Smooth muscle cell of trachea (primary cell): ENCODE measurements around the gene RPS18. TPM values are rescaled to one million over a fixed set of nuclear protein-coding genes. Genes with fewer than 3 reads are reported as not detected.

Experiments
- total RNA-seq: library from RNA; depleted of rRNA; stranded (reverse); fragments of >200 nt; gene quantifications from 2 replicates; pipeline ENCODE4 v1.2.1, GENCODE V29; 2014

RPS18 gene
- 3,088 and 3,156 TPM in 2 replicates for total RNA-seq

DNA sequence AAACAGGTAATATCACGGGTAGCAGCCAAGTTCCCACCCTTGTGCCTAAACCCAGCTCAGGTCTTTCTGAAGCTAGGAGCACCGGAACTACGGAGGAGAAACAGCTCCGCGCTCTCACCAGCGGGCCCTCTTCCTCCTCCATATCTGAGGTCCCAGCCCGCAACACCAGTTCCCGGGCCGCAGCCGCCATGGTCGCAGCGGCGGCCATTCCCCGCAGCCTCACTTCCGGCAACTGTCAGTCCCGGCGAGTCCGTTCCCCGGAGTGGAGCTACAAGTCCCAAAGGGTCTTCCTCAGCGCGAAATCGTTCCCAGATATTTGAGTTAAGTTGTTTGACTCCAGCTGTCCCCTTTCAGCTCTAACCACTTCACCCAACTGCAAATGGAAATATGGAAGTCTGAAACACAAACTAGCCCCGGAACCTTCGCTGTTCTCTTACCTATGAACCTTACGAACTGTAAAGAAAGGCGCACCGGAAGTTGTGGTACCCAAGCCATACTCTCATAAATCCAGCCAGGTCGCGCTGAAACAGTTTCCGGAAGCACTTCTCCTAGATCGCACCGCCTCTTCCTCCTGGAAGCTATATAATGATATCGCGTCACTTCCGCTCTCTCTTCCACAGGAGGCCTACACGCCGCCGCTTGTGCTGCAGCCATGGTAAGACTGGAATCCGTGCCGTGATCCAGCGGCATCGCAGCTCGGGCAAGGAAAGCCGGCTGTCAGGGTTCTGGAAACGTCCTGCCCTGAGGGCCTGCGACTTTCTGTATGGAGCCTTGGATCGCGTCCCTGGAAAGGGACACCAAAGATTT, at the start of gene RPS18, which contains the start of gene VPS52:
Gene RPS18 (plus strand): TSS at position 608 of the 807 bp plus-strand sequence. CDS start 45 bp downstream, at position 653.
Gene VPS52 (minus strand): TSS at position 409 of the 807 bp plus-strand sequence. CDS start 201 bp downstream, at position 208.

DNA sequence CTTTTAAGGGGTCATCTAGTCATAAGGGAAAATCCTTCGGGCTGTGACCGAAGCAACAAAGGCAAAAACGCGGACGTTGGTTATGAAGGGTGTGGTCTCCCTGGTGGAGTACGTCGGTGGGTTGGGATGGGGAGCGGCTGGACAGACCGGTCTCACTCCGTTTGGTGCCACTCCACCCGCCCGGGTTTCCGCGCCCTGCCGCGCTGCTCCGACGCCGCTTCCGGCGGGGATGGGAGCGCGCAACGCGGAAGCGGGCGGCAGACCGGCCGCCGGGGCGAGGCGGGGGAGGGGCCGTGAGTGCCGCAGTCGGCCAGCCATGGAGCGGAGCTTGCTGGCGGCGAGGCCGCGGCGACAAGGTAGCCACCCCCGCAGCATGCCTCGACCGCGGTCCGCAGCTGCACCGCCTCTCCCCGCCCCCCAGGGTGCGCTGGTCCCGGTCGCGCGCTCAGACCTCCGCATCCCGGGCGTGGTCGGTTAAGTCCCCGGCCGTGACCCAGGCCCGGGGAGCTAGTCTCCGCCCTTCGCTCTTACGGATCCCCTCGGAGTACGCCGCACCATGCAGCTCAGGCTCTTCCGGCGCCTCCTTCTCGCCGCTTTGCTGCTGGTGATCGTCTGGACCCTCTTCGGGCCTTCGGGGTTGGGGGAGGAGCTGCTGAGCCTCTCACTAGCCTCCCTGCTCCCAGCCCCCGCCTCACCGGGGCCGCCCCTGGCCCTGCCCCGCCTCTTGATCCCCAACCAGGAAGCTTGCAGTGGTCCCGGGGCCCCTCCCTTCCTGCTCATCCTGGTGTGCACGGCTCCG, 5.2 kb downstream of the RPS18 start, which contains the start of gene B3GALT4:
Gene B3GALT4 (plus strand): TSS at position 260 of the 799 bp plus-strand sequence. CDS start 297 bp downstream, at position 557.

DNA sequence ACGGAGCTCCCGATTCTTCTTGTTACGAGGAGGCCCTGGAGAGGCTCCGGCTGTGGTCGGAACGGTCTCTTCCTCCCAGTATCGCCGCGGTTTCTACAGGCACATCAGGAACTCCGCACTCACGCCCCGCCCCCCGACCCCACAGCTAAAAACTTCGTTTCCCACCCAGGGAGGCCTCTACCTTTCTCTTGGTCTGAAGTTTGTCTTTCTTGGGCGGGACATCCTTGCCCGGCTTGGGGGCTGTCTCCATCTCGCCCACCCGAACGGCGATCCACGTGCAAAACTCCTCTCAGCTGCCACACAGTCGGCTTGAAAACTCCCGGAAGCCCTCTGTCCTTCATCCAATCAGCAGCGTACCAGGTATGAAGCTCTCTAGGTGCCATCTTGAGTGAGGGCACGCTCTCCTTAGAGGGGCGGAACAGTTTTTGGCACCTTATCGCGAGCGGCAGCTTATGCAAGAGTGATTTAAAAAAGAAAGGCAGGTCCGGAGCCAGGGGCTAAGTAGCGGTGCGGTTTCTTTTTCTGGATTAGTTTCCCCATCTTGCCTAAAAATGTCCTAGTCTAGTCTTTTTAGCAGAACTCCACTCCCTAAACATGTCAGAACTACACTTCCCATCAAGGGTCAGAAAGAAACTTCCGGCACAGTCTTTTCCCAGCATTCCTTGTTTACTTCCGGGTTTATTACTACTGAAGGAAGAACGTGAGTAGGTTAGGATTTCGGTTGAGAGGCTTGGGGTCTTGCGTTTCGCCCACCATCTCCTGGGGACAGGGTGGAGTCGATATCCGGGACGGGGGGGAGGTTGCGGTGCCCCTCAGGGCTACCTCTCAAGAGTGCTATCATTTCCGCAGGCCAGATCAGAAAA, 17.3 kb downstream of the RPS18 start, which contains the start of the genes PFDN6 and WDR46:
Gene PFDN6 (plus strand): TSS at position 681 of the 863 bp plus-strand sequence. CDS start 256 bp downstream, outside the sequence.
Gene WDR46 (minus strand): TSS at position 319 of the 863 bp plus-strand sequence. CDS start 69 bp downstream, at position 250.

DNA sequence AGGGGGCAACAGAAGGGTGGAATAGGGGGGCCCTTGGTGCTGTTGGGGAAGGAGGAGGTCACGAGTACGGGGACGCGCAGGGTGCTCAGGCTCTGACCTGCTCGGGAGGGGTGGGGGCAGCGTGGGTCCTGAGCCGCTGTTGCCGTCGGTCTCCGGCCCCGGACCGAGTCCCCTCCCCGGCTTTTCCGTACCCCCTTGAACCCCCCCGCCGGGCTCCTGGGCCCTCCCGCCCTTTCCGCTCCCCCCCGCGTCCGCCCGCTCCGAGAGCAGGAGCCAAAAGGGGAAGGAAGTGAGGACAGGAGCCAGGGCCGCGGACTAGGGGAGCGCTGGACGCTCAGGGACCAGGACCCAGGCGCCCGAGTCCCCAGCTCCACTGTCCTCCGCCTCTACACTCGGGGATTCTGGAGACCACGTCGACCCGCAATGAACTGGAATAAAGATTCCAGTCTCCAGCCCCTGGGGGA, 26.9 kb downstream of the RPS18 start, which contains the start of gene RGL2:
Gene RGL2 (minus strand): TSS at position 170 of the 464 bp plus-strand sequence. CDS start 332 bp downstream, outside the sequence.

DNA sequence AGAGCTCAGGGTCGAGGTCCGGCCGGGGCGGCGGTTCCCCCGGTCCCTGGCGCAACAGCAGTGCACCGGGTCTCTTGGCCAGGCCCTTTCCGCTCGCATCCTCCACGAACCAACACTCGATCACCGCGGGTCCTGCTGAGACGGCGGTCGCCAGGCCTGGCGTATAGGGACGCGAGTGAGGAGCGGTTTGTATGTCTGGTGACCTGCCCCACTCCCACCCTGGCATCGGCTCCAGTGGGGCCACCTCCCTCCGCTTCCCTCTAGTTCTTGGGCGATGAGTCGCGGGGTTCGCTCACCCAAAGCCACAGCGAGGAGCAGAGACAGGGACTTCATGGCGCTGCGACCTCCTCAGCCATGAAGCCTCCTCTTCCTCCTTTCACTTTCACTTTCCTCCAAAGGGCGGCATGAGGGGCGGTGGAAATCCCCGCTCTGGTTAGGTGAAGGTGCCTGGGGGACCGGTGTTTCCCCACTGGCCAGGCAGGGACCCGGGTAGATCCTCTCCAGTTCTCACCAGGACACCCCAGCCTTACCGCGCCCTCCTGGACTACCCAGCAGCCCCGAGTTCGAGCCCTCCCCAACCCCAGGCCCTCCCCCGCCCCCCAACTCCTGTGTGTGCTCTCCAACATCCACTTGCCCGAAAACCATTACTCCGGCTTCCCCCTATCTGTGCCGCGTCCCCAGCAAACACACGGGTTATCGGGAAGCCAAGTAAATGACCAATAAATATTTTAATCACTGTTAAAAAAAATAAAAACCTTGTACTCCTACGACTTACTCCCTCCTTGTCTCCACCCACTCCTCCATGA, 42.0 kb downstream of the RPS18 start, which contains the start of gene TAPBP:
Gene TAPBP (minus strand): TSS at position 370 of the 806 bp plus-strand sequence. CDS start 37 bp downstream, at position 333.

DNA sequence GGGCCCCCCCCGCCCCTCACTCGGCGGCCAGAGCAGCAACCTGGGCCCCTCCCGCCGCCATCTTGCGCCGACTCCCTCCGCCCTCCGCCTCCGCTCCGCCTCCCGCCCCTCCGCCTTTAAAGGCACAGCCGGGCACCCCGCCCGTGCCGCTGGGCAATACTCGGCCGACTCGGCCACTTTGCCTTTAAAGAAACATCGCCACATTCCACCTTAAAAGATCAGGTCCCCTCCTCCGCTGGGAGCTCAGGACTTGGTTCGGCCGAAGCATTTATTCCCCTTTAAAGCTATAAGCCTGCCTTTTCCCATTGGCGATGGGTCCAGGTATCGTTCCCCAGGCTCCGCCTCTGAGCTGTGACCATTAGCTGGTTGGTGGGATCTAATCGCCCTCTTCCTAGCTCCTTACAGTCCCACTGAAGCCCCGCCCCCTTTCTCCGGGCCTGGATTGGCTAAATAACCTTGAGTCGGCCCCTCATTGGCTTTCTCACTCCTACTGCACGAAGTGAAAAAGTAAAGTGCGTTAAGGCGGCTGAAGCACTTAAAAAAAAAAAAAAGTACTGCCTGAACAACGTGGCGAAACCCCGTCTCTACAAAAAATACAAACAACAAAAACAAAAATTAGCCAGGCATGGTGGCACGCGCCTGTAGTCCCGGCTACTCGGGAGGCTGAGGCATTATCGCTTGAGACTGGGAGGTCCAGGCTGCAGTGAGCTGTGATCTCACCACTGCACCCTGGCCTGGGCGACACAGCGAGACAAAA, 46.0 kb downstream of the RPS18 start, which contains the start of gene ZBTB22:
Gene ZBTB22 (minus strand): TSS at position 76 of the 757 bp plus-strand sequence. CDS start 828 bp downstream, outside the sequence.

Other genes starting within 250 kb of the RPS18 start
- 1.7 and 2.8 TPM in 2 replicates for gene HLA-DPA1, start 198.4 kb upstream of the RPS18 start, total RNA-seq
- gene HLA-DPB1, start 196.1 kb upstream of the RPS18 start, total RNA-seq: 1.8 and 10.0 TPM in 2 replicates
- gene COL11A2, start 79.6 kb upstream of the RPS18 start, total RNA-seq: 0.15 and 1.2 TPM in 2 replicates
- 28.2 and 36.4 TPM in 2 replicates for gene RXRB, start 71.4 kb upstream of the RPS18 start, total RNA-seq
- gene SLC39A7, start 71.2 kb upstream of the RPS18 start, total RNA-seq: 126 and 152 TPM in 2 replicates
- 11.1 and 11.6 TPM in 2 replicates for gene HSD17B8, start 67.4 kb upstream of the RPS18 start, total RNA-seq
- 31.4 and 52.9 TPM in 2 replicates for gene RING1, start 63.6 kb upstream of the RPS18 start, total RNA-seq
- gene VPS52, start 199 bp upstream of the RPS18 start, total RNA-seq: 42.0 and 42.8 TPM in 2 replicates
- gene B3GALT4, start 5.0 kb downstream of the RPS18 start, total RNA-seq: 12.5 and 18.0 TPM in 2 replicates
- 69.3 and 86.5 TPM in 2 replicates for gene WDR46, start 17.2 kb downstream of the RPS18 start, total RNA-seq
- 26.6 and 51.3 TPM in 2 replicates for gene PFDN6, start 17.5 kb downstream of the RPS18 start, total RNA-seq
- 29.2 and 41.7 TPM in 2 replicates for gene RGL2, start 26.9 kb downstream of the RPS18 start, total RNA-seq
- gene TAPBP, start 42.0 kb downstream of the RPS18 start, total RNA-seq: 54.8 and 136 TPM in 2 replicates
- 18.0 and 25.8 TPM in 2 replicates for gene ZBTB22, start 45.7 kb downstream of the RPS18 start, total RNA-seq
- gene DAXX, start 50.9 kb downstream of the RPS18 start, total RNA-seq: 41.7 and 65.6 TPM in 2 replicates
- 1.8 and 36.2 TPM in 2 replicates for gene KIFC1, start 119.7 kb downstream of the RPS18 start, total RNA-seq
- gene PHF1, start 138.9 kb downstream of the RPS18 start, total RNA-seq: 23.9 and 27.0 TPM in 2 replicates
- 125 and 147 TPM in 2 replicates for gene CUTA, start 146.0 kb downstream of the RPS18 start, total RNA-seq
- 8.0 and 10.8 TPM in 2 replicates for gene SYNGAP1, start 148.0 kb downstream of the RPS18 start, total RNA-seq
- gene ZBTB9, start 182.5 kb downstream of the RPS18 start, total RNA-seq: 5.1 and 5.3 TPM in 2 replicates